Stomach (tissue), 4 donors: ENCODE measurements around the gene SPINT3.

ENCODE experiments used
- CTCF ChIP-seq, 7 experiments: fragments of 450-650 bp in 4 of 7; fragments of 200-600 bp in 3 of 7; sonication (generic) in 3 of 7; IDR thresholded peaks; one replicate each; pipeline ENCODE4 v1.5.1; 2016 to 2019; ENCODE audit warnings: antibody characterized with exemption in 7 of 7, control low read depth in 2 of 7, mild to moderate bottlenecking in 1 of 7
- POLR2A ChIP-seq, 4 donors: fragments of 450-650 bp; IDR thresholded peaks; one replicate each; pipeline ENCODE4 v1.6.1; 2016; ENCODE audit warnings: antibody characterized with exemption in 4 of 4, control low read depth in 2 of 4, mild to moderate bottlenecking in 1 of 4, moderate library complexity in 1 of 4

GRCh38 chr20:45564760-45565276, 49.4 kb upstream of the SPINT3 start:
- TF ChIP-seq POLR2A (IDR thresholded peaks at IDR 0.05) = no peak
- no peak for TF ChIP-seq CTCF (IDR thresholded peaks at IDR 0.05)
